ENCODE results near the gene PHYHIPL.
"Not testable (repeated sequence)": the region's sequence is repeated elsewhere in the genome, so short reads cannot be mapped to it uniquely, and the experiment has no call there.

Gene PHYHIPL

GRCh38 chr10:59206204-59206720 is 29.8 kb downstream of the PHYHIPL start:
- DNase-seq = no peak

DNA sequence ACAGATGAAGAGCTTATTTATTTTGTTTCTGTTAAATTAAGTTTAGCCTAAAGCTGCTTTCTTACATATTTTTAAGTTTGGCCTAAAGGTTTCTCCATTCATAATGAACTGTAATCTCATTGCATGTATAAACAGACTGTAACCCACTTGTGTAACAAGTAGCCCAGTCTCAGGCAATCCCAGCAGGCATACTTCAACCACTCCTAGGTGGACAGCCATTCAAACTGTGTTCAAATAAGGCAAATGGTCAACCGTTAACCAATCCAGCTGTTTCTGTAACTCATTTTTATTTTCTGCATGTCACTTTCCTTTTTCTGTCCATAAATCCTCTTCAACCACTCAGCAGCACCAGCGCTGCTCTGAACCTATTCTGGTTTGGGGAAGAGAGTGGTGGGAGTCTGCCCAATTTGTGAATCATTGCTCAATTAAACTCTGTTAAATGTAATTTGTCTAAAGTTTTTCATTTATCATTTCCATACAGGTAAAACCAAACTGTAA is 35.9 kb downstream of the PHYHIPL start:
- no peak for DNase-seq

- DNase-seq = no peak
Measured at GRCh38 chr10:59214160-59214559, 37.7 kb downstream of the PHYHIPL start.

GRCh38 chr10:59216178-59216869 is 39.9 kb downstream of the PHYHIPL start:
- DNase-seq = no peak

- DNase-seq = no peak
Measured at GRCh38 chr10:59222788-59223187, 46.3 kb downstream of the PHYHIPL start.

DNA sequence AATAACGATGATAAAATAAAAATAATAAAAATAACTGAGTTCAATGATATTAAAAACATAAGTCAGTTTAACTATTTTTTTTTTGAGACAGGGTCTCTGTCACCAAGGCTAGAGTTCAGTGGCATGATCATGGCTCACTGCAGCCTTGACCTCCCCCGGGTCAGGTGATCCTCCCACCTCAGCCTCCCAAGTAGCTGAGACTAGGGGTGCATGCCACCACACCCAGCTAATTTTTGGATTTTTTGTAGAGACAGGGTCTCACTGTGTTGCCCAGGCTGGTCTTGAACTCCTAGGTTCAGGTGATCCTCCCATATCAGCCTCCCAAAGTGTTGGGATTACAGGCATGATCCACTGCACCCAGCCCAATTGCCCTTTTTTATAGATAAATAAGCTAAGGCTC is 47.2 kb downstream of the PHYHIPL start:
- not testable (repeated sequence) for DNase-seq

DNA sequence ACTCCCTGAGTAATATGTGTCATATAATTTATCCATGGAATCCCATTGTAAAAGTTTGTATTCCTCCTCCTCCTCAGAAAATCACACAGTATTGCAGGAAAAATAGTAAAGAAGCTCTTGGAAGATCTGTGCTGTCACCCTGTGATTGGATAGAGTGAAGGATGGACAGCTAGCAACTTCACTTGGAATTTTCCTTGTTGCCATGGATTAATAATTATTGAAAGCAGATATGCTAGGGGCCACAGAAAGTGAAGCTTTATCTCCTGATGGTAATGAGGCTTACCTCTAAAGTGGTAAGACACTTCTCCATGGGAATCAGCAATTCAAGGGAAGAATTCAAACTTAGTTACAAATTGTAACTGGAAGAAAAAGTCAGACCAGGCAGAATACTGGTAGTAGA is 48.8 kb downstream of the PHYHIPL start:
- DNase-seq = no peak

DNA sequence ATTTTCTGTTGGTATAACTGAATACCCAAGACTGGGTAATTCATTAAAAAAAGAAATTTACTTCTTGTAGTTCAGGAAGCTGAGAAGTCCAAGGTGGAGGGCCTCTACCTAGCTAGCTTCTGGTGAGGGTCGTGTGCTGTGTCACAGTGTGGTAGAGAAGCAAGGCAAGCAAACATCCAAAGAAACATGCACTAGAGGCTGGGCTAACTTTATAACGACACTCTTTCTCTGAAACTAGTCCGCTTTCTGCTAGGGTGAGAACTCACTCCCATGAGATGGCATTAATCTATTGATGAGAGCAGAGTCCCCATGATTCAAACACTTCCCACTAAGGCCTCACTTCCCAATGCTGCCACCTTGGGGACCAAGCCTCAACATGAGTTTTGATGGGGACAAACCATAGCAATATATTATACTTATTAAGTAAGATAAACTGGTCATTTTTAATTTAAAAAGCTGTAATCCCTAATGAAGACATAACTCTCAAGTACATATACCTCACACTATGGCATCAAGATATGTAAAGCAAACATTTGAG is 50.8 kb downstream of the PHYHIPL start:
- DNase-seq = no peak

GRCh38 chr10:59229441-59229840 is 53.0 kb downstream of the PHYHIPL start:
- DNase-seq = no peak

DNA sequence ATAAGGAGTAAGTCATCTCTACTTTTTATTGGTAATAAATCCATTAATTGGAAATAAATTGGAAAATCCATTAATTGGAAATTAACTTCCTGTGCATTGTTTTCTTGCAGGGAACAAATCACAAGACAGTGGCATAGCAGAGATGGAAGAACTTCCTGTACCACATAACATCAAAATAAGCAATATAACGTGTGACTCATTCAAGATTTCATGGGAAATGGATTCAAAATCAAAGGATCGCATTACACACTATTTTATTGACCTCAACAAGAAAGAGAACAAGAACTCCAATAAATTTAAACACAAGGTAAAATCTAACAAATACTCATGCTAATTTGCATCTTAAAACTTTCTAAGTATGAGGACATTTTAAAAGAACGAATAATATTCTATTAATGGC is 57.8 kb downstream of the PHYHIPL start:
- DNase-seq = no peak

GRCh38 chr10:59234816-59235429 is 58.5 kb downstream of the PHYHIPL start:
- DNase-seq = no peak

- no peak for DNase-seq
Measured at GRCh38 chr10:59236064-59236697, 59.7 kb downstream of the PHYHIPL start.

GRCh38 chr10:59237775-59238174 is 61.3 kb downstream of the PHYHIPL start:
- DNase-seq = no peak

- DNase-seq = not testable (repeated sequence)
Measured at GRCh38 chr10:59239108-59239507, 62.7 kb downstream of the PHYHIPL start.

DNA sequence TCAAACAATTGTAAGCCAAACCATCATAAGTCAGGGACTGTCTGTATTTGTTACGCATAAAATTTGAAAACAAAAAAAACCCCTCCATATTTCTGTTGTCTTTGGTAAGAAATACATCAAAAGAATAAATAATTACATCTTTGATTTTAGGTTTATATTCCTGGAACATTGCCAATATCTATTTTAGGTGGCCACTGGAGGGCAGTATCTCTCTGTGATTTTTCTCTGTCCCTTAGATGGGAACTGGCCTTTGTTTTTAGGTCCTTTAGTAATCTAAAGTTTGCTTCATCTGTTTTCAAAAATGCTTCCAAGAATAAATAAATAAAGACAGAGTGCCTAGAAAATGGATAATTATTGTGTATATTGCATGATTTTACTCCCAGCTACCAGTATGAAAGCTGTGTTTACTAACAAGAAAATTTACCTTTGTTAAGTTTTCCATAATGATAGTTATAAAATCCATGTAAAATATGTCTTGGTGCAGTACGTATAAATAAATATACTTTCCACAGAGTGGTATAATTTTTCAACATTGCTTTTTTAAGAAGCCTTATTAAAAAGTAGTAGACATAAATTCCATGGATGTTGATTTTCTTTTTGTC is 64.2 kb downstream of the PHYHIPL start:
- DNase-seq = no peak

DNA sequence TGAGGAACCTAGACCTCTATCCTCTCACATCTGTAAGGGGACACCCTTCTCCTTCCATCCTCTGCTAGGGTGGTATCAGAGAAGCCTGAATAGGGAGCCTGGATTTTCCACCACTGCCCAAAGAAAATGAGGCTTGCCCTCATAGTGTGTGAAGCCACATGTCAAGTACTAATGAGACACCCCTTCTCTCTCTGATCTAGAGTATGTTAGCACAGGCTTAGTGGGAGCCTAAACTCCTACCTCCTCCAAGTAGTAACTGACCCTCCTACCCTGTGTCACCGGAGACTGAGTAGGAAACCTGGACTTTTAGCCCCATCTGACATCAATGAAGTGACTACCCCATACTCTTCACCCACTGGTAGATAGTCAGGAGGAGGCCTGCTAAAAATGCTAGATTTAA is 65.6 kb downstream of the PHYHIPL start:
- no peak for DNase-seq

DNA sequence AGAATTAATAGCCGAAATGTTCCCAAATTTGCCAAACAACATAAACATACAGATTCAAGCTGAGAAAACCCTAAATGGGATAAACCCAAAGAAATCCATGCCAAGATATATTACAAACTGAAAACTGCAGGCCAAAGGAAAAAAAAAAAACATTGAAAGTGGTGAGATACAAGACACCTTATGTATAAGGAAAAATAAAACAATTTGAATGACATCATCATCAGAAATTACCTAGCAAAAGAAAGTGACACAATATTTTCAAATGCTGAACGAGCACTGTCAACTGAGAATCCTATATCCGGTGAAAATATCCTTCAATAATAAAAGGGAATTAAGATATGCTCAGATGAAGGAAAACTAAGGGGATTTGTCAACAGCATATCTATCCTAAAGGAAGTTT is 66.5 kb downstream of the PHYHIPL start:
- DNase-seq = no peak

- no peak for DNase-seq
Measured at GRCh38 chr10:59243611-59244195, 67.3 kb downstream of the PHYHIPL start.

GRCh38 chr10:59244871-59245270 is 68.4 kb downstream of the PHYHIPL start:
- no peak for DNase-seq

DNA sequence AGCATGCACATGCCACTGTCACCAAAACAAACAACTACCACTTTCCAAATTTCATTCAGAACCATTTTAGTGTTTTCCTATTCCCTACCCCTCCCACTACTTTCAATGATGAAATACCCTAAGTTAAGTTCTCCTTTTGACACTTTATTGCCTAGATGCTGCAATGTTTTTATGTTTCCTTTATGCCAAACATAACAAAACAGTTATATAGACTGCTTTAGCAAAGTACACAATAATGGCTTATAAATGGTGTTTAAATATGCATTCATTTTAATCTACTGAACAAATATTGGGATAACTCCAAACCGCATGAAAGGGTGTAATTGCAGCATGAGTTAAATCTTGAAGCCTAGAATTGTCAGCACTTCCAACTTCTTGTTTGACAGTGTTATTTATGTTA is 69.2 kb downstream of the PHYHIPL start:
- DNase-seq = no peak

DNA sequence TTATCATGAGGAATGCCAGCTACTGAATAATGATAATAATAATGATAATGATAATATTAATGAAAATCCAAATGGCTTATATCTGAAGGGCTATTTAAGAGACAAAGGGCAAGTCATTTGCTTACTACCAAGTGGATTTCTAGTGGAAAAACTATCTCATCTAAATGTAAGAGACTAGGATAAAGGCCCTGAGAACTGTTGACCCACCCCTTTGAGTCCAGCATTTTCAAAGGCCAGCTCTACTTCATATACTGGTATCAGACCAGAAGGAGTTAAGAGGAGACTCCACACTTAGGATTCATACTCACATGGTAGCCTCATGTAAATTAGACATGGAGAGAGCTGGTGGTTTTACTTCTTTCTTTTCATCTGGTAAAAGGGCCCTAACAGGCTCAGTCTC is 76.0 kb downstream of the PHYHIPL start:
- DNase-seq = no peak

DNA sequence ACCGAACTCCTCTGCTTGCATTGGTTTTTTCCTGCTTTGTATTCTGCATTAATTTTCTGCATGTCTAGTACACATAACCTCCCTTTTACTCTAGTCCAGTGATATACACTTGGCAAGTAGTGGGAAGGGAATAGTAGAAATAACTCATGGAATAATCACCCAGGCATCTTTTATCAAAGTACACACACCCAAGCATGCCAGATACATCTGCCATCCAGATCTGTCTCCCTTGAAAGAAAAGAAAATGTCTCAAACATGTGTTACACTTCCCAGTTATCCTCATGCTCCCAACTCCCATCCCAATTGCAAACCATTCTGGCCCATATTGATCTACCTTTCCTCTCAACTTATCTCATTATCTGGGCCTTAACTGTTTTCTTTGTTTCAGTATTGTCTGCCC is 79.0 kb downstream of the PHYHIPL start:
- no peak for DNase-seq

GRCh38 chr10:59257224-59257623 is 80.8 kb downstream of the PHYHIPL start:
- DNase-seq = no peak
